ENCODE measurements around the gene MOSPD2.
A peak's percentile ranks its signal among the peaks of the same experiment; 100 is the strongest.

MOSPD2 gene

GRCh38 chrX:14915596-14915995 lies 42.4 kb downstream of the MOSPD2 start:
- DNase-seq (ENCODE audit: low read depth): no peak

GRCh38 chrX:14916017-14916674 lies 42.9 kb downstream of the MOSPD2 start:
- no peak for DNase-seq (ENCODE audit: low read depth)

- DNase-seq (ENCODE audit: low read depth): no peak
These were observed 46.2 kb downstream of the MOSPD2 start for GRCh38 chrX:14919407-14919806.

- peak; percentile 26 for DNase-seq (ENCODE audit: low read depth)
These were observed 47.0 kb downstream of the MOSPD2 start for GRCh38 chrX:14920196-14920595.

GRCh38 chrX:14922437-14922836 lies 49.2 kb downstream of the MOSPD2 start:
- peak; percentile 47 for DNase-seq (ENCODE audit: low read depth)

- DNase-seq (ENCODE audit: low read depth): no peak
These were observed 50.5 kb downstream of the MOSPD2 start for GRCh38 chrX:14923761-14924160.

GRCh38 chrX:14926471-14926870 lies 53.2 kb downstream of the MOSPD2 start:
- no peak for DNase-seq (ENCODE audit: low read depth)

GRCh38 chrX:14927401-14927800 lies 54.2 kb downstream of the MOSPD2 start:
- peak; percentile 41 for DNase-seq (ENCODE audit: low read depth)

GRCh38 chrX:14930663-14931062 lies 57.4 kb downstream of the MOSPD2 start:
- no peak for DNase-seq (ENCODE audit: low read depth)

GRCh38 chrX:14932136-14932535 lies 58.9 kb downstream of the MOSPD2 start:
- DNase-seq (ENCODE audit: low read depth): no peak

- DNase-seq (ENCODE audit: low read depth): no peak
These were observed 61.2 kb downstream of the MOSPD2 start for GRCh38 chrX:14934423-14934822.

GRCh38 chrX:14936561-14936960 lies 63.3 kb downstream of the MOSPD2 start:
- peak; percentile 26 for DNase-seq (ENCODE audit: low read depth)

- no peak for DNase-seq (ENCODE audit: low read depth)
These were observed 66.4 kb downstream of the MOSPD2 start for GRCh38 chrX:14939644-14940043.

GRCh38 chrX:14941301-14941700 lies 68.1 kb downstream of the MOSPD2 start:
- DNase-seq (ENCODE audit: low read depth): no peak

GRCh38 chrX:14942341-14942740 lies 69.1 kb downstream of the MOSPD2 start:
- DNase-seq (ENCODE audit: low read depth): no peak

GRCh38 chrX:14943962-14944361 lies 70.7 kb downstream of the MOSPD2 start:
- no peak for DNase-seq (ENCODE audit: low read depth)

GRCh38 chrX:14946606-14947155 lies 73.5 kb downstream of the MOSPD2 start:
- no peak for DNase-seq (ENCODE audit: low read depth)

- DNase-seq (ENCODE audit: low read depth): no peak
These were observed 75.5 kb downstream of the MOSPD2 start for GRCh38 chrX:14948691-14949090.

GRCh38 chrX:14956813-14957582 lies 83.8 kb downstream of the MOSPD2 start:
- no peak for DNase-seq (ENCODE audit: low read depth)

- DNase-seq (ENCODE audit: low read depth): no peak
These were observed 90.4 kb downstream of the MOSPD2 start for GRCh38 chrX:14963447-14964236.

GRCh38 chrX:14964500-14964899 lies 91.3 kb downstream of the MOSPD2 start:
- no peak for DNase-seq (ENCODE audit: low read depth)
